Skeletal muscle satellite cell (primary cell): ENCODE results near the gene ERC1.

Experiments
- H3K27me3 ChIP-seq: 2 replicates; pipeline ENCODE4 v1.7.0; 2013; ENCODE audit warnings: low read length; ENCODE audit not compliant: control insufficient read depth, insufficient read depth
- H3K36me3 ChIP-seq: 2 replicates; pipeline ENCODE4 v1.7.0; 2013; ENCODE audit warnings: mild to moderate bottlenecking, control low read depth, low read length; ENCODE audit not compliant: insufficient read depth
- H3K4me1 ChIP-seq: 2 replicates; pipeline ENCODE4 v1.7.0; 2013; ENCODE audit warnings: low read length; ENCODE audit not compliant: control insufficient read depth, insufficient read depth
- H3K4me2 ChIP-seq: 2 replicates; pipeline ENCODE4 v1.7.0; 2013; ENCODE audit warnings: mild to moderate bottlenecking, low read length
- H3K4me3 ChIP-seq: 2 replicates; pipeline ENCODE4 v1.7.0; 2013; ENCODE audit warnings: low read length
- H3K9ac ChIP-seq: 2 replicates; pipeline ENCODE4 v1.7.0; 2013; ENCODE audit warnings: mild to moderate bottlenecking, low read depth, low read length, moderate library complexity
- H3K9me3 ChIP-seq: replicated peaks from 2 replicates; pipeline ENCODE4 v1.7.0; 2013; ENCODE audit warnings: mild to moderate bottlenecking, control low read depth, low read length

ERC1 gene

DNA sequence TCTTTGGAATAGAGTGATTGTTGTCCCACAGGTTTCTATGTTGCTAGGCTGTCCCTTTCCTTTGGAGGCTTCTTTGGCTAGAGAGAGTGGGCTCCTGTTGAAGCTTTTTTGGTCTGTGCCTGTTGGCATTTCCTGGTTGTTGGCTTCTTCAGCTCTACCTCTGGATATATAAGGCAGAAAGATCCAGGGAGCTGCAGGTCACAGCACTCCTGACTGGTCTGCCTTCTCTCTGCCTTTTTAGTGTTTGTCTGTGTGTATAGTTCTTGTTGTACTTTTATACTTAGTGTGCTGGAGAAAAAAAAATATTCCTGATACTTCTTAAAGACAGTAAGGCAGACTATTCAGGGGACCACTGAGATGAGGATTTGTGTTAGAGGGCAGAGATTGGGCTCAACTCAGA lies 400.7 kb downstream of the ERC1 start:
- no peaks in the 10 kb centered on the region for H3K27me3 ChIP-seq
- no peak overlapping the region for H3K4me2 ChIP-seq
- no peaks in the 10 kb centered on the region for H3K9me3 ChIP-seq
- no peak overlapping the region for H3K9ac ChIP-seq
- H3K4me3 ChIP-seq = no peak overlapping the region
- H3K4me1 ChIP-seq = no peaks in the 10 kb centered on the region
- peaks cover 3% of the 10 kb centered on the region for H3K36me3 ChIP-seq

DNA sequence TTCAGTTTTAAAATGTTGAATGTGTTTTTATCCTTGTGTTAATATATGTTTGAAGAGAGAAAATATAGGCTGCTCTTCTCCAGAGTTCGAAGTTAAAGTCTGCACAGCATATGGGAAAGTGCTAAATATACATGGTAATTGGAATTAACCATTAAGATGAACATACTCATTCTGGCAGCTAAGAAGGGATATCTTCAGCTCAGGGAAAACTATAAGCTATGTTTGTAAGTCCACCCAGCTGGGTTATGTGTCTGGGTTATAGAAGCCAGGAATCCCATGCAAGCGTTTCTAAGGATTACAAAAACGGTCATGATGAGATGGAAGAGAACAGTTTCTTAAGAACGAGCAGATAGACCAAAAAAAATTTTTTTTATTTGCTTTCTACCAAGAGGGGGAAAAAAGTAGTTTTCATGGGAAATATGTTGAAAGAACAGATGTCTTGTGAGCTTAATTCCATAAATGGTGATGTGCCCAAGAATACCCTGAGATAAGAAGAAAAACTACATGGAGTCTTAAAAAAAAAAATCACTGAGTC lies 404.5 kb downstream of the ERC1 start:
- peaks cover 3% of the 10 kb centered on the region for H3K36me3 ChIP-seq
- H3K9me3 ChIP-seq = no peaks in the 10 kb centered on the region
- H3K9ac ChIP-seq = no peak overlapping the region
- no peaks in the 10 kb centered on the region for H3K27me3 ChIP-seq
- no peak overlapping the region for H3K4me2 ChIP-seq
- H3K4me1 ChIP-seq = peaks cover 3% of the 10 kb centered on the region
- no peak overlapping the region for H3K4me3 ChIP-seq

GRCh38 chr12:1398673-1399072 lies 407.6 kb downstream of the ERC1 start:
- H3K9me3 ChIP-seq = no peaks in the 10 kb centered on the region

GRCh38 chr12:1401891-1402290 lies 410.9 kb downstream of the ERC1 start:
- peaks cover 3% of the 10 kb centered on the region for H3K4me1 ChIP-seq
- no peak overlapping the region for H3K9ac ChIP-seq
- H3K9me3 ChIP-seq = no peaks in the 10 kb centered on the region
- H3K27me3 ChIP-seq = no peaks in the 10 kb centered on the region
- H3K4me3 ChIP-seq = no peak overlapping the region
- H3K36me3 ChIP-seq = peaks cover 3% of the 10 kb centered on the region
- H3K4me2 ChIP-seq = no peak overlapping the region

More at GRCh38 chr12:1398673-1399072, 407.6 kb downstream of the ERC1 start:
- Histone ChIP-seq H3K27me3 (no peaks in the 10 kb centered on the region), H3K36me3 (peaks cover 6% of the 10 kb centered on the region), H3K9ac (no peak overlapping the region), H3K4me3 (no peak overlapping the region), H3K4me2 (no peak overlapping the region), H3K4me1 (peaks cover 3% of the 10 kb centered on the region)

- Histone ChIP-seq H3K4me1 (peaks cover 2% of the 10 kb centered on the region), H3K4me3 (no peak overlapping the region), H3K4me2 (no peak overlapping the region), H3K9ac (no peak overlapping the region), H3K9me3 (no peaks in the 10 kb centered on the region), H3K36me3 (peaks cover 3% of the 10 kb centered on the region), H3K27me3 (no peaks in the 10 kb centered on the region)
Measured at GRCh38 chr12:1403417-1403816, 412.4 kb downstream of the ERC1 start.

DNA sequence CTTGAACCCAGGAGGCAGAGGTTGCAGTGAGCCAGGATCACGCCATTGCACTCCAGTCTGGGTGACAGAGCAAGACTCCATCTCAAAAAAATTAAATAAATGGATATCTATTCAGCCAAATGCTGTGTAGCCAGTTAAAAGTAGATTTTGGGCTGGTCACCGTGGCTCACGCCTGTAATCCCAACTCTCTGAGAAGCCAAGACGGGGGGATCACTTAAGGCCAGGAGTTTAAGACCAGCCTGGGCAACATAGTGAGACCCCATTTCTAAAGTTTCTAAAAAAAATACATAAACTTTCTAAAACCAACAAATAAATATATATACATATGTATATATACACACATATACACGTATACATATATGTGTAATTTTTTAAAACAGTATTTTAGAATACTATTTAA lies 414.6 kb downstream of the ERC1 start:
- Histone ChIP-seq H3K9ac (no peak overlapping the region), H3K9me3 (no peaks in the 10 kb centered on the region), H3K36me3 (peaks cover 3% of the 10 kb centered on the region), H3K27me3 (no peaks in the 10 kb centered on the region), H3K4me1 (no peaks in the 10 kb centered on the region), H3K4me2 (no peak overlapping the region), H3K4me3 (no peak overlapping the region)

GRCh38 chr12:1410794-1411193 lies 419.8 kb downstream of the ERC1 start:
- Histone ChIP-seq H3K9me3 (no peaks in the 10 kb centered on the region), H3K9ac (no peak overlapping the region), H3K4me2 (no peak overlapping the region), H3K4me3 (no peak overlapping the region), H3K4me1 (no peaks in the 10 kb centered on the region), H3K36me3 (peaks cover 3% of the 10 kb centered on the region), H3K27me3 (no peaks in the 10 kb centered on the region)

DNA sequence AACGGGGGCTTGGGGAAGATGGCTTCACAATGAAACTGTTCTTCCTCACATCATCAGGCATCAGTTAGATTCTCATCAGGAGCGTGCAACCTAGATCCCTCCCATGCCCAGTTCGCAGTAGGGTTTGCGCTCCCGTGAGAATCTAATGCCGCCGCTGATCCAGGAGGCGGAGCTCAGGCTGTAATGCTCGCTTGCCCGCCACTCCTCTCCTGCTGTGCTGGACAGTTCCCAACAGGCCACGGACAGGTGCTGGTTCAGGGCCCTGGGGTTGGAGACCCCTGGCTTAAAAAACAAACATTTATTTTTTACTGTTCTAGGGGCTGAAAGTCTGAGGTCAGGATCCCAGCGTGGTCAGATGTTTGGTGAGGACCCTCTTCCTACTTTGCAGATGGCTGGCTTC lies 422.9 kb downstream of the ERC1 start:
- no peaks in the 10 kb centered on the region for H3K4me1 ChIP-seq
- no peak overlapping the region for H3K4me2 ChIP-seq
- no peak overlapping the region for H3K4me3 ChIP-seq
- no peaks in the 10 kb centered on the region for H3K27me3 ChIP-seq
- H3K9ac ChIP-seq = no peak overlapping the region
- H3K9me3 ChIP-seq = no peaks in the 10 kb centered on the region
- peaks cover 3% of the 10 kb centered on the region for H3K36me3 ChIP-seq

GRCh38 chr12:1418144-1418543 lies 427.1 kb downstream of the ERC1 start:
- Histone ChIP-seq H3K9me3 (peaks cover 4% of the 10 kb centered on the region), H3K9ac (no peak overlapping the region), H3K27me3 (no peaks in the 10 kb centered on the region), H3K4me1 (no peaks in the 10 kb centered on the region), H3K4me2 (no peak overlapping the region), H3K36me3 (peaks cover 3% of the 10 kb centered on the region), H3K4me3 (no peak overlapping the region)

- Histone ChIP-seq H3K9me3 (peaks cover 4% of the 10 kb centered on the region), H3K4me1 (no peaks in the 10 kb centered on the region), H3K9ac (no peak overlapping the region), H3K4me2 (no peak overlapping the region), H3K36me3 (no peaks in the 10 kb centered on the region), H3K4me3 (no peak overlapping the region), H3K27me3 (no peaks in the 10 kb centered on the region)
Measured at GRCh38 chr12:1419849-1420371, 428.9 kb downstream of the ERC1 start.

- Histone ChIP-seq H3K9me3 (peaks cover 4% of the 10 kb centered on the region), H3K4me2 (no peak overlapping the region), H3K4me1 (no peaks in the 10 kb centered on the region), H3K9ac (no peak overlapping the region), H3K4me3 (no peak overlapping the region), H3K36me3 (no peaks in the 10 kb centered on the region), H3K27me3 (no peaks in the 10 kb centered on the region)
Measured at GRCh38 chr12:1421091-1421846, 430.2 kb downstream of the ERC1 start.
